ENCODE results near the gene RBM20.
"Not testable (repeated sequence)": the region's sequence is repeated elsewhere in the genome, so short reads cannot be mapped to it uniquely, and the experiment has no call there.

Gene RBM20

GRCh38 chr10:110649347-110650264 is 5.5 kb downstream of the RBM20 start:
- no peak for DNase-seq

- DNase-seq: no peak
These were observed 6.1 kb downstream of the RBM20 start for GRCh38 chr10:110650265-110650668.

- DNase-seq: no peak
These were observed 7.2 kb downstream of the RBM20 start for GRCh38 chr10:110651044-110651958.

DNA sequence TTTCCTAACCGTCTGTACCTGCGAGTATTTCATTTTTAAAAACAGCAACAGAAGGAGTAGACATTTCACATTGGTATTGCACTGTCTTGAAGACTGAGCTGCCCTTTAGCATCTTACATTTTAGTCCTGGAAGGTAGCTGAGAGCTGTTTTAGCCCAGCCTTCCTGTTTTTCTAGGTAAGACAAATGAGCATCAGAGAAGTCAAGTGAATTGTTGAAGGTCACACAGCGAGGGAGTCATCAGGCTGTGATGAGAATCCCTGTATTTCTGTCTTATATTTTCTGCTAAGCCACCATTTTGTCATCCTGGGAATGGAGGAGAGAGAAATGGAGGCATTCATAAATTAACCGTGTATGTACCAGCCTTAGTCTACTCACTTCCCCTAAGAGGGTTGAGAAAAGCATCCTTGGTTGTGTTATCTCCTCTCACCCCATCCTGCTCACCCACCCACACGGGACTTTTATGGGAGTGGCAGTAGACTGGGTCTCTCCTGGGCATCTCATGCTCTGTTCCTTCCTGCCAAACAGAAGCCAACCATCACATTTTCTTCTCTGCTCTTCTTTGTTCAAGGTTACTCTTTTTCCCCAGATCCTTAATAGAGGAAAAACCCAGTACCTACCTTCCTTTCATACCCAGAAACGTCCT is 8.5 kb downstream of the RBM20 start:
- no peak for DNase-seq

DNA sequence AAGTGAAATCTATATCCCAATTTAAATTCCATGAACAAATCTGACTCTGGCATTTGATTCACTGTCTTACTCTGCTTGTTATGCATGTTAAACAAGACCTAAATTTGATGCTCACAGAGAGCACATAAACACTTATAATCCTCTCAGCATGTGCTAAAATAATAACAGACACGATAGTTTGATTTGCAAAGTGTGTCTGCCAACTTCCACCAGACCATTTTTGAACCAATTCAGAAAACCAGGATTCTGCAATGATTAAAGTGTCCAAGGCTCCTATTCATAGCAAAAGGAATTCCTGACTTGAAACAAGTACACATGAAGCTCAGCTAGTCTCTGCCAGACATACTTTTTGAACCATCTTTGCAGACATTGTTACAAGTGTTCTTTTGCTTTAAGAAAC is 11.2 kb downstream of the RBM20 start:
- DNase-seq: no peak

GRCh38 chr10:110656612-110657011 is 12.5 kb downstream of the RBM20 start:
- no peak for DNase-seq

GRCh38 chr10:110657973-110658691 is 14.0 kb downstream of the RBM20 start:
- DNase-seq: no peak

DNA sequence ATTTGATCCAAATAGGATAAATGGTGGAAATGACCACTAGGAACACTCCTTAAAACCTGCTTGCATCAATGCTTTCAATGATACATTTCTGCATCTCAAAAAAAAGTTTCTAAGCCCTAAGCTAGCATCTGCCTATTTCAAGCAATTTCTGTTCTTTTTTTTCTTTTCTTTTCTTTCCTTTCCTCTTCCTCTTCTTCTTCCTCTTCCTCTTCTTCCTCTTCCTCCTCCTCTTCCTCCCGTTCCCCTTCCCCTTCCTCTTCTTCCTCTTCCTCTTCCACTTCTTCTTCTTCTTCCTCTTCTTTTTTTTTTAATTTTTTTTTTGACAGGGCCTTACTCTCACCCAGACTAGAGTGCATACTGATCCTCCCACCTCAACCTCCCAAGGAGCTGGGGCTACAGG is 15.4 kb downstream of the RBM20 start:
- no peak for DNase-seq

DNA sequence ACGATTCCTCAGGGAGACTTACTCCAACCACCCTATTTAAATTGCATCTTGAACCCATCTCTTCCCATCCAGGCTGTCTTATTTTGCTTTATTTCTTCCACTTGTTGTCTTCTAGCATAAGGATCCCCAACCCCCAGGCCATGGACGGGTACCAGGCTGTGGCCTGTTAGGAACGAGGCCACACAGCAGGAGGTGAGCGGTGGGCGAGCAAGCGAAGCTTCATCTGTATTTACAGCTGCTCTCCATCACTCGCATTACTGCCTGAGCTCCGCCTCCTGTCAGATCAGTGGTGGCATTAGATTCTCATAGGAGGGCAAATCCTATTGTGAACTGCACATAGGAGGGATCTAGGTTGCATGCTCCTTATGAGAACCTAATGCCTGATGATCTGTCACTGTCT is 16.2 kb downstream of the RBM20 start:
- DNase-seq: not testable (repeated sequence)

DNA sequence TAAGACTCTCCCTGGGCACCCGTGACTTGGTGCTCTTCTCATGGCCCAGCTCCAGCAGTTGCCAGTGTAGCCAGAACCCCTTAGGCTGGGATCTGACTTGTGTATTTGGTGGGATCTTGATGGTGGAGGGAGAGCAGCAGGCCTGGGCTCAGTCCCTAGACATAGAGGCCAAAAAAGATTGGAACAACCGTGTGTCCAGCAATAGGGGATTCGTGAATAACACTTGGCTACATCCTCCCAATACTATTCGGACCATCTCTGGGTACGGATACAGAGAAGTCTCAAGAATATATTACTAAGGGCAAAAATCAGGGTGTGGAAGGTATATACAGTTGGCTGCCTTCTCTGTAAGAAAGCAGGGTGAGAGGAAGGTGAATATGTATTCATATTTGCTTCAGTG is 17.2 kb downstream of the RBM20 start:
- DNase-seq: no peak

DNA sequence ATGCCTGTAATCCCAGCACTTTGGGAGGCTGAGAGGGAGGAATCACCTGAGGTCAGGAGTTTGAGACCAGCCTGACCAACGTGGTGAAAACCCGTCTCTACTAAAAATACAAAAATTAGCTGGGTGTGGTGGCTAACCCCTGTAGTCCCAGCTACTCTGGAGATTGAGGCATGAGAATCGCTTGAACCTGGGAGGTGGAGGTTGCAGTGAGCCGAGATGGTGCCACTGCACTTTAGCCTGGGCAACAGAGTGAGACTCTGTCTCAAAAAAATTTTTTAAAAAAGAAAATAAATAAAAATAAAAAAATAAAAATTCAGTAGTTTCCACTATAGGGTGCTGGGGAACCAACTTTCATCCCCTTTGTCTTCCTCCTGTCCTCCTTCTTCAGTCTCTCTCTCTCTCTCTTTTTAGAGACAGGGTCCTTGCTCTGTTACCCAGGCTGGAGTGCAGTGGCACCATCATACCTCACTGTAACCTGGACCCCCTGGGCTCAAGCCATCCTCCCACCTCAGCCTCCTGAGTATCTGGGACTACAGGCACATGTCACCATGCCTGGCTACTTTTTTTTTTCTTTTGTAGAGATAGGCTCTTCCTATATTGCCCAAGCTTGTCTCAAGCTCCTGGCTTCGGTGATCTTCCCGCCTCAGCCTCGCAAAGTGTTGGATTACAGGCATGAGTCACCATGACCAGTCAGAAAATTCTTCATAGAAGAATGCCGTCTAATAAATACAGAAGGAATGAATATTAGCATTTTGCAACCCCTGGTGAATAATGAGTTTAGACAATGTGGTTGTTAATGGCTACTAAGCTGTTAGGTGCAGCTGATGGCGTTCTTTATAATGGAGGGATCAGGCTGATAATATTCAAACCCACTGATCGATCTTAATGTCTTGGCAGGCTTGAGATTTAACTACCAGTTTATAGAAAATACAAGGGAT is 20.6 kb downstream of the RBM20 start:
- DNase-seq: no peak

DNA sequence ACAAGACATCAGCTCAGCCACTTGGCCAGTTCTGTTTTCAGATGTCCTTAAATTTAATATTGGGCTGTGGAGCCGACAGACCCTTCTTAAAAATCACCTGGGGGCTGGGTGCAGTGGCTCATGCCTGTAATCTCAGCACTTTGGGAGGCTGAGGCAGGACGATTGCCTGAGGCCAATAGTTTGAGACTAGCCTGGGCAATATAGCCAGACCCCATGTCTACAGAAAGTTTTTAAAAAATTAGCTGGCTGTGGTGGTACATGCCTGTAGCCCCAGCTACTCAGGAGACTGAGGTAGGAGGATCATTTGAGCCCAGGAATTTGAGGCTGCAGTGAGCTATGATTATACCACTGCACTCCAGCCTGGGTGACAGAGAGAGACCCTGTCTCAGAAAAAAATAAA is 22.1 kb downstream of the RBM20 start:
- DNase-seq: not testable (repeated sequence)

DNA sequence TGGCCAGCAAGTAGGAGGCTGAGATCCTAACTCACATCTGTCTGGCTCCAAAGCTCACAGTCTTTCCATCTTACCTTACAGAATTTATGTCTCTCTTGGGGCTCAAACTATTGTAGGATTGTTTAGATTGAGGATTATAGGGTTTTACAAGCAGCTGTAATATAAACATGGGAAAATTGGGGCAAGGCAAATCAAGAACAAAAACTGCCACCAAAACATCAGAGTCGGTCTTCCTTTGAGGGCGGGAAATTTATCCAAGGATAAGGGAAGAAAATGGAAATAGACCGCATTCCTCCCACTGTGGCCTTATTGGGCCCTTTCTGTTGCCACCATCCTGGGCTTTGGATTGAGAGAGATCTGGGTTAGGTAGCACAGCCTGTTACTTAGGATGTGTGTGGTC is 22.5 kb downstream of the RBM20 start:
- DNase-seq: no peak

- no peak for DNase-seq
These were observed 23.6 kb downstream of the RBM20 start for GRCh38 chr10:110667620-110668343.

DNA sequence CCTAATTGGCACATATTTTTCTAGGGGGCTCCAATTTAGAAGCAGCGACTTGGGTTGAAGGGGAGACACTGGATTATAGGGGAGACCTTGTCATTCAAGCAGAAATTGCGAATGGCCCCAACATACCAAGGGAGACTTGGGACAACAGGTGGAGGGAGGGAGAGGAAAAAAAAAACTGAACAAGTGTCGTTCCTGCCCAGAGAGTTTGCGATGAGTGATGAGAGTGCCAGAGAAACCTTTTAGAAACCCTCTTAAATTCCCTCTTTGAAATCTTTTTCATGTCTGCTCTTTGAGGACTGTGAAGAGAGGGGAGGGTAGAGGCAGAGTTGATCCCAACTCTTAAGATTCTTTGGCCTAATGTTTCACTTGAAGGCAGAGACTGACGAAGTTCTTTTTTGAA is 24.3 kb downstream of the RBM20 start:
- DNase-seq: no peak

DNA sequence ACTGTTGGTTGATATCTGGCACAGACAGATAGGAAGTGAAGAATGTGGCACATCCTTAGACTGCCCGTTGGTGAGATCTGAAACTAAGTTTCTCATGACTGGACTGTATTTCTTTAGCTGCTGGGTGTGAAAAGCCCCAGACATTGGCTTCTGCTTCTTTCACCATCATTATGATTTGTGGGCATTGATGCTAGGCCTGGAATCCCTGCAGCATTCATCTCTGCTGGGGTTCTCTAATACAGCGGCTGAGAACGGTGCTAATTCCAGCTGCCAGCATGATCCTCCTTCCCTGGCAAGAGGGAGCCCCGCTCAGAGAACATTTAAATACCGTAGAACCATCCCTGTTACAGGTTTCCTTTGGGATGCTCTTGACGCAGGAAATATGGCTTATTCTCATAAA is 26.2 kb downstream of the RBM20 start:
- DNase-seq: no peak

GRCh38 chr10:110671788-110672579 is 27.8 kb downstream of the RBM20 start:
- DNase-seq: peak; percentile 76

DNA sequence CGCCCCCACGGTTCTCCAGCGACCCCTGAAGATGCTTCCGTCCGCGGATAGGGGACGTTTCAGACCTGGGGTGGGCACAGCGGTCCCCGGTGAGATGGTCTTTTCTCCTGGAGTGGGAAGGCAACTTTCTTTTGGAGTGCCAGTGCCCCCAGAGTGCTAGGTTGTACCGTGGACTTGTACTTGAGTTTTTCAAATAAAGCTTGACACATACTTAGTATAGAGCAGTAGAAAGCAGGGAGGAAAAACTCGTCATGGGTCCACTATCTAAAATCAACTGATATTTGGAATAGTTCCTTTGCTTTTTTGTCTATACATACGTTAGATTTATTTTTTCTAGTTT is 28.4 kb downstream of the RBM20 start:
- no peak for DNase-seq

DNA sequence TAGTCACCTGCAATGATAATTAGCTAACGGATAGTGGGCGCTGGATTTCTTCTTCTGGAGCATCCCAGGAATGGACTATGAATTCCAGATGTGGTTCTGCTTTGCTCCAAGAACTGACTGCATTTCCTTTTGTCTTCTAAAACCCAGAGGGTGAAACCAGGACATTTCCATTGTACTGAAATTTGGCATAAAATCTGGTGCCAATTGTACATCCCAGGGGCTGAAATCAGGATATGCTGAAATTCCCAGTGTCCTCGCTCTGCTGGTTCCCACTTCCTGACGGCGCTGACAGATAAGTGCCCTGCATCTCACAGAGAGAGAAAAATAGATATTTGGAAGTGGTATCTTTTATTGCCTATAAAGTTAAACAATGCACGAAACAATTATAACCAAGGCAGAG is 31.9 kb downstream of the RBM20 start:
- no peak for DNase-seq
